Activated T-helper 1 cell treated with anti-CD3 and anti-CD28 coated beads, Interleukin-12 subunit alpha, Interleukin-12 subunit beta, Interleukin-2, Interleukin-4 antibody, amounts not matched to agents 30 ng/mL and 10 ng/mL and 1 ng/mL, durations not matched to agents 14 hours and 24 hours and 36 hours (primary cell): ENCODE results near the gene CAV1. TPM values are rescaled to one million over a fixed set of nuclear protein-coding genes. Genes with fewer than 3 reads are reported as not detected.

Experiments used
- DNase-seq: peaks from one replicate; pipeline ENCODE4 v3.0.0; 2021; ENCODE audit warnings: low spot score
- H3K27ac Mint-ChIP-seq: one replicate; pipeline ENCODE4 v1.8.0; 2021; ENCODE audit warnings: mild to moderate bottlenecking, mixed read lengths
- H3K27me3 Mint-ChIP-seq: one replicate; pipeline ENCODE4 v1.8.0; 2022; ENCODE audit warnings: mild to moderate bottlenecking, moderate library complexity, mixed read lengths; ENCODE audit not compliant: insufficient read depth
- H3K36me3 Mint-ChIP-seq: one replicate; pipeline ENCODE4 v1.8.0; 2021; ENCODE audit warnings: low read depth, mixed read lengths
- H3K4me1 Mint-ChIP-seq: one replicate; pipeline ENCODE4 v1.8.0; 2021; ENCODE audit warnings: low read depth, mixed read lengths
- H3K4me3 Mint-ChIP-seq: one replicate; pipeline ENCODE4 v1.8.0; 2021; ENCODE audit warnings: mild to moderate bottlenecking, moderate library complexity, mixed read lengths
- H3K9me3 Mint-ChIP-seq: one replicate; pipeline ENCODE4 v1.8.0; 2021; ENCODE audit warnings: mixed read lengths
- intact Hi-C: fragments of 100-400 bp; cut with micrococcal nuclease; formaldehyde crosslinking; loops from one replicate; pipeline ENCODE4 v1.15.1; 2024
- total RNA-seq: library from RNA; stranded (reverse); gene quantifications from 2 replicates; pipeline ENCODE4 v1.2.3, GENCODE V29; 2022

Gene CAV1
- total RNA-seq, 1 donor from 2014 or later: 1.8 TPM

DNA sequence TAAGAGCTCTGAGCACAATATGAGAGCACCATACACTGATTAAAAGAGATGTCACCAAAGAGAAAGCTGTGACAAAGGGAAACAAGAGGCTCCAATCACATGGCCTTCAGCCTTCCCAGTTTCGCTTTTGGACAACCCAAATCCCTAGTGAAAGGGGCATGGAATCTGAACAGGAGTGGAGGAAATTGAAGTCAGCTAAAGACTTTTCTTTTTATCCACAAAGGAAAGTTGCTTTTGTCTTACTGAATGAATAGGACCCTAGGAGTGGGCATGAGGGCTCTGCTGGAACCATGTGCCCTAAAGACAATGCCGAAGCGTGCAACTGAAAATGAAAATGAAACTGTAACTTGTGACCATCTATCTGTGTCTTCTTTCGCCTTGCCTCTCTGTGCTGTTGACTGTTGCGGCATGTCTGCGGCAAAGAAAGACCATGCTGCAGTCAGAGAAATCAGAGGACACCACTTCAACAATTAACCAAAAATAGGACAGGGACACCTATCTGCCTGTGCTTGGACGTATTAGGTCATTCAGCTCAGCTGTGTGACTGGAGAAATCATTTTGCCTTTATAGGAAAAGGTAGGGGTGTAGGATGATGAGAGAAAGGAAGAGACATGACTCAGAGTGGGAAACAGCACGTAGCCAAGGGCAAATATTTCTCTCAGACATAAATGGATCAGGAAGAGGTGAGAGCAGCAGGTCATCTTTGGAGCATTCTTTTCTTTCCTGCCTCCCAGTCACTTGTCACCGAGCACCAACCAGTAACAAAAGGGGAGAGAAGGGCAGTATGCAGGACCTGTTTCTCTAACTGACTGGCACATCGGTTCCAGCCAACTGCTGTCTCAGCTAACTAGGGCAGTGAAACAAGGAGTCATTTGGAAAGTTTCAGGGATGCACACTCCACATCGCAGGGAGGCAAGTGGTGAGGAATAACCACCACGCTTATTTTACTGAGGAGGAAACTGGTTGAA is 13.0 kb upstream of the CAV1 start:
- no peak for DNase-seq
- peaks cover 17% of the 10 kb centered on the region for H3K4me1 Mint-ChIP-seq
- intact Hi-C loops: no loop called here
- H3K27me3 Mint-ChIP-seq: peaks cover 30% of the 10 kb centered on the region
- no peak overlapping the region for H3K27ac Mint-ChIP-seq
- H3K9me3 Mint-ChIP-seq: no peaks in the 10 kb centered on the region
- no peaks in the 10 kb centered on the region for H3K36me3 Mint-ChIP-seq
- peak overlapping the region; percentile 74 for H3K4me3 Mint-ChIP-seq

DNA sequence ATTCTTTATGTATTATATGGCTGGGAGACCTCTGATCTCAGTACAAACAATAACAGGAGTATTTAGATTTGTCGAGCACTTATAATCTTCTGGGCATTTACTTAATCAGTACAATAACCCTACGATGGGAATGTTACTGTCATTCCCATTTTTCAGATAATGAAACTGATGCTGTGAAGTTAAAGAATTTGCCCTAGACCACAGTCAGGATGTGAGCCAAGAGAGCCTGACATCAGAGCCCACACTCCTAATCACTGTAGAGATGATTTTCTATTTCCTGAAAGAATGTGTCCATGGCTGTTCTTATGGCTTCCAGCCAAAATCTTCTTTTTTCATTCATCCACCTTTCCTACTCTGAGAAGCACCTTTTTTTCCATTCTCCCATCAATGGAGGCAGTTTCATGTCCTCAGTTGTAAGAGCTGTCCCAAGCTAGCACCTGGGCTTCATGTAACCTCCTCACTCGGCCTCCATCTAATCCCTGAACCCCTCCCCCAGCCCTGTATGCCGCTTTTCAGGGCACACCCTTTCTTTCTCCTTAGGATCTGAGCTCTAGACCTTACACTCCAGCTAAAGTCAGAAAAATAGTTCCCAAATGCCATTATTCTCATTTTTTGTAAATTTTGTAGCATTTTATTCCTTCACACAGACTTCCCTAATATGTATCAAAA is 12.2 kb upstream of the CAV1 start:
- Mint-ChIP-seq H3K9me3 (no peaks in the 10 kb centered on the region), H3K36me3 (no peaks in the 10 kb centered on the region), H3K27ac (no peak overlapping the region), H3K27me3 (peaks cover 32% of the 10 kb centered on the region), H3K4me3 (no peak overlapping the region), H3K4me1 (peaks cover 17% of the 10 kb centered on the region)
- no peak for DNase-seq
- intact Hi-C loops: no loop called here

DNA sequence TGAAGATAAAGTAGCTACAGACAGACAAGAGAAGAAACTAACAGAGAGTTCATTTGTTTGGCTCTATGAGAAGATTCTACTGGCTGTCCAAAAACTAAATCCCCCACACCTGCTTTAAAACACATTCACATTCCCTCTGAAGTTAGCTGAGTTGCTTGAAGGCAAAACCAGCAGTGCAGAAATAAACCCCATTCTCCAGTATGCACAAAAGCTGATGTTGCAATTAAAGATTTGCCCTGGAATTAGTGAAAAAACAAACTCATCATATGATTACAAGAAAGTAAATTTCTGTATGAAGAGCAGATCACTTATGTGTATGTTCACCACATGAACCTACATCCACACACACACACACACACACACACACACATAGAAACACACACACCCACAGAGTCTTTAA is 9.3 kb upstream of the CAV1 start:
- Mint-ChIP-seq H3K27ac (no peak overlapping the region), H3K27me3 (peaks cover 37% of the 10 kb centered on the region), H3K4me3 (no peak overlapping the region), H3K9me3 (no peaks in the 10 kb centered on the region), H3K36me3 (no peaks in the 10 kb centered on the region), H3K4me1 (peaks cover 17% of the 10 kb centered on the region)
- intact Hi-C loops: no loop called here
- no peak for DNase-seq

DNA sequence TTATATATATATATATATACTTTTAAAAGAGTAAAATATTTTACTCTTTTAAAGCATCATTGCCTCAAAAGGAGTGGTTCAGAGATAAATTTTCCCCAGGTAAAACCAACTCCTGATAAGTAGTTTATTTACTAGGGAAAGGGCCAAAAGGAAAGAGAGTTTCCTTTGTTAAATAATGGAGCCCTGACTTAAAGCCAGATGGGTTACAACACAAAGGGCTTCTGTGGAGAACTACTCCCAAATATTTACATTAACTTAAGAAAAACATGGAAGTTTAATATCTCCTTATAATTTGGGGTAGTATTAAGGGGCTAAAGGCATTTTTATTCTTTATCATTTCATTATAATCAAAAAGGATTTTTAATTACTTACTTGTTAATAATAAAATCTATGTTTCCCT is 8.5 kb upstream of the CAV1 start:
- Mint-ChIP-seq H3K4me1 (peaks cover 14% of the 10 kb centered on the region), H3K4me3 (no peak overlapping the region), H3K36me3 (no peaks in the 10 kb centered on the region), H3K27ac (no peak overlapping the region), H3K9me3 (no peaks in the 10 kb centered on the region), H3K27me3 (peaks cover 38% of the 10 kb centered on the region)
- DNase-seq: no peak
- intact Hi-C loops: no loop called here

DNA sequence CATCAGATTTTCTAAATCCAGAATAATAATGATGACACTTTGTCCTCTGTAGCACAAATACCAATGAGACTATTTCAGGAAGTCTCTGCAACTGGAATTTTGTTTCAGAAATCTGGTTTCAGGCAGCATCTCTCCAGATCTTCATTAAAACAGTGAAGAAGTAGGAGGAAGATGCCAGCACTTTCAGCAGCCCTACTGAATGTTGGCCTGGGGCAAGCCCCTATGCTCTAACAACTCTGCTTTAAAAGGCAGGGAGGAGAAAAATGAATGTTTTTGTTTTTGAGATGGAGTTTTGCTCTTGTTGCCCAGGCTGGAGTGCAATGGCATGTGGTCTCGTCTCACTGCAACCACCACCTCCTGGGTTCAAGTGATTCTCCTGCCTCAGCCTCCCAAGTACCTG is 7.2 kb upstream of the CAV1 start:
- H3K9me3 Mint-ChIP-seq: no peaks in the 10 kb centered on the region
- no peak overlapping the region for H3K4me3 Mint-ChIP-seq
- DNase-seq: no peak
- H3K36me3 Mint-ChIP-seq: no peaks in the 10 kb centered on the region
- H3K4me1 Mint-ChIP-seq: peaks cover under 1% of the 10 kb centered on the region
- H3K27ac Mint-ChIP-seq: no peak overlapping the region
- peaks cover 46% of the 10 kb centered on the region for H3K27me3 Mint-ChIP-seq
- intact Hi-C loops: no loop called here

DNA sequence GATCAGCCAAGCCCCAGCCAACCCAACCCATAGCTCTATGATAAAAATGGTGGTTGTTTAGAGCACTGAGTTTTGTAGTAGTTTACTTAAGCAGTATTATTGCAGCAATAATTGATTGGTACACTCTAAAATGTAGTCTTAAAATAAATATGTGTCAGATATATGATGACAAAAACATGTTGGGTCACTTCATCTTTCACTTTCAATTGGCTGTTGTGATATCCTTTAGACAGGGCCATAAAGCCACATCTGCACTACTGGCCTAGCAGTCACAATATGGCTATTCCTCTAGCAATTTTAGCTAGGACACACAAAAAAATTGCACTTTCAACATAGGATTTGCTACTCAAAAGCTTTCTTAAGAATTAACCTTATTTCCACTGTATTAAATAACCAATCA is 5.9 kb upstream of the CAV1 start:
- no peaks in the 10 kb centered on the region for H3K9me3 Mint-ChIP-seq
- H3K4me1 Mint-ChIP-seq: peaks cover under 1% of the 10 kb centered on the region
- no peak overlapping the region for H3K27ac Mint-ChIP-seq
- intact Hi-C loops: no loop called here
- peaks cover 1% of the 10 kb centered on the region for H3K36me3 Mint-ChIP-seq
- H3K27me3 Mint-ChIP-seq: peaks cover 50% of the 10 kb centered on the region
- no peak for DNase-seq
- H3K4me3 Mint-ChIP-seq: no peak overlapping the region

DNA sequence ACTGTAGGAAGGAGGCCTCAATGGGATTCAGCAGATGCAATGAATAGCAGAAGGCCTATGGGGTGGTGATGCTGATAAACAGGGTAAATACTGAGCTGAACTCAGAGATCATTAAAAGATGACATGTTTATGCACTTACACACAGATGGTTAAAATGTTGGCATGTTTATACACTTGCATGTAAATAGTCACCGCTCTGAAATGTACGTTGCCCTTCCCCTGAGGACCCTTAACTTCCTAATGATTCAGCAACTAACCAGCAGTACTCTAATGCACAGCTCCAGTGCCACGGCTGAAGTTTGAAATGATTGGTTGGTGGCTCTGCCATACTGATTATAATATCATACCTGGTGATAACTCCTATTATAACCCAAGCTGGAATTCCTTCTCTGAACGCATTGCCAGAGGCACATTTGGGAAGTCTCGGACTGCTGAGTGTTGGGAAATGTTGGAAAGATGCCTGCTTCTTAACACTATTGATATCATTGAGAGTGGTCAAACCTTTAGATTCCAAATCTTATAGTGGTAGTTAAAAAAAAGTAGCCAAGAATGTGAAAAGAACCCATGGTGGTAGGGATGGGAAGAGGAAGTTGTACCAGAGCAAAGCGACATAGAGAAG is 3.7 kb upstream of the CAV1 start:
- DNase-seq: no peak
- intact Hi-C loops: no loop called here
- Mint-ChIP-seq H3K9me3 (no peaks in the 10 kb centered on the region), H3K4me1 (peaks cover 19% of the 10 kb centered on the region), H3K27ac (no peak overlapping the region), H3K4me3 (no peak overlapping the region), H3K27me3 (peaks cover 61% of the 10 kb centered on the region), H3K36me3 (peaks cover 1% of the 10 kb centered on the region)

DNA sequence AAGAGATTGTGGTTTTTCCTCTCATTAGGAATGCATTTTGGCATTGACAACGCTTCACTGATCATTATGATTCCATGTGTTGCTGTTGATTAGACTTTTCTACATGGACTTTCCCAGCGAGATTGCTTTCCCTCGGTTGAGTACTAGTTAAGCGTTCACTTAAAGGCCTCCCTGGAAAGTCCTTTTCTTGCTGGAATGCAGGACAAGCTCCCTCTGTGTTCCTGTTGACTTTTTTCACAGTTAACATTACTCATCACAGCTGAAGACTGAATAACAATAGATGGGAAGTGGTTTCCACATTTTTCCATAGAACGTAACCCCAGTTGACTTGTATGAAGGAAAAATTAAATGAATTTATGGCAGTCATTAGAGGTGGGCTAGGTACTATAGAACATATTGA is 2.6 kb upstream of the CAV1 start:
- Mint-ChIP-seq H3K36me3 (peaks cover 1% of the 10 kb centered on the region), H3K4me1 (peaks cover 28% of the 10 kb centered on the region), H3K9me3 (no peaks in the 10 kb centered on the region), H3K27ac (no peak overlapping the region), H3K27me3 (peaks cover 72% of the 10 kb centered on the region), H3K4me3 (no peak overlapping the region)
- DNase-seq: no peak
- intact Hi-C loops: no loop called here

DNA sequence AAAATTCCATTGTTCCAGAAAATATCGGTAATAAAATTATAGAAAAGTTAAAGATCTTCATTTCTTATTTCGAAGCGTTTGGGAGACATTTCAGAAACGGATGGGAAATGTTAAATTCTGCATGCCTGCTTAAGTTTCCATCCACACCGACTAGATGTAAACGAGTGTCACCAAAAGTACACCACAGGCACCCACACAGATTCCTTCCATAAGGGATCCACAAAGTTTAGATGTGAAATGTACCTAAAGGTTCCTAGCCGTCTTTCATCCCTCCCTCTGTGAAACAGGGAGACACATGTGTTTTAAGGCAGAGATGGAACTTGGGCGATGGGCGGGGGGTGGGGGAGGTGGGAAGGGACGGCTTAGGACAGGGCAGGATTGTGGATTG is 621 bp upstream of the CAV1 start:
- H3K27me3 Mint-ChIP-seq: peaks cover 78% of the 10 kb centered on the region
- no peak for DNase-seq
- no peaks in the 10 kb centered on the region for H3K9me3 Mint-ChIP-seq
- peaks cover 1% of the 10 kb centered on the region for H3K36me3 Mint-ChIP-seq
- intact Hi-C loops: no loop called here
- H3K4me3 Mint-ChIP-seq: no peak overlapping the region
- no peak overlapping the region for H3K27ac Mint-ChIP-seq
- peaks cover 39% of the 10 kb centered on the region for H3K4me1 Mint-ChIP-seq

DNA sequence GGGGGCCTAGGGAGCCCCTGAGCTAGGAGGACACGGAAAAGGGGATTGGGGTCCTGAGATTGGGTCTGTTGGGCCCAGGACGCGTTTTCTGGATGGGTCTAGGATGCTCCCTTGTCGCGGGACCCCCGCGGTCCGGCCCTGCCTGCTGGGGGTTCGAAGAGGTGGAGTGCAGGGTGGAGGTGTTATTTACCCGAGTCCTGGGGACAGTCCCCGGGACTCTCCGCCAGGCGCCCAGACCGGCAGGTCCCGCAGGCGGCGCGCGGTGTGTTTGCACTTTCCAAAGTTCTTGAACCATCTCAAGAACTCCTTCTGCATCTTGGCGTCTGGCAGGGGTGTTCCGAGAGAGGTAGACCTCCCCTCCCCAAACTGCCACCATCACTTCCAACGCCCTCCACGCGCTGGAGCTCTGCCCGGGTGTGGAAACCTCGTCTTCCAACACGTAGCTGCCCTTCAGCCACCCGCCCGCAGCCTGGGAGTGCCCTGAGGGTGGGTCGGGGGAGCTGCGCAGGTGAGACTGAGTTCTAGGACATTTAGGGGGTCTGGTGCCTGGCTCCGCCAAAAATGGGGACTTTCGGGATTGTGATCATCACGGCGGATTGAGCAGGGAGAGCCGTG is 569 bp downstream of the CAV1 start:
- peaks cover 1% of the 10 kb centered on the region for H3K36me3 Mint-ChIP-seq
- peak overlapping the region; percentile 40 for H3K27ac Mint-ChIP-seq
- H3K4me3 Mint-ChIP-seq: peak overlapping the region; percentile 85
- peaks cover 39% of the 10 kb centered on the region for H3K4me1 Mint-ChIP-seq
- no peak for DNase-seq
- intact Hi-C loops: loop anchor here (5.0 kb wide), 2 partner anchors 33 to 343 kb away; no protein-coding TSS in a partner anchor
- H3K27me3 Mint-ChIP-seq: peaks cover 75% of the 10 kb centered on the region
- no peaks in the 10 kb centered on the region for H3K9me3 Mint-ChIP-seq

DNA sequence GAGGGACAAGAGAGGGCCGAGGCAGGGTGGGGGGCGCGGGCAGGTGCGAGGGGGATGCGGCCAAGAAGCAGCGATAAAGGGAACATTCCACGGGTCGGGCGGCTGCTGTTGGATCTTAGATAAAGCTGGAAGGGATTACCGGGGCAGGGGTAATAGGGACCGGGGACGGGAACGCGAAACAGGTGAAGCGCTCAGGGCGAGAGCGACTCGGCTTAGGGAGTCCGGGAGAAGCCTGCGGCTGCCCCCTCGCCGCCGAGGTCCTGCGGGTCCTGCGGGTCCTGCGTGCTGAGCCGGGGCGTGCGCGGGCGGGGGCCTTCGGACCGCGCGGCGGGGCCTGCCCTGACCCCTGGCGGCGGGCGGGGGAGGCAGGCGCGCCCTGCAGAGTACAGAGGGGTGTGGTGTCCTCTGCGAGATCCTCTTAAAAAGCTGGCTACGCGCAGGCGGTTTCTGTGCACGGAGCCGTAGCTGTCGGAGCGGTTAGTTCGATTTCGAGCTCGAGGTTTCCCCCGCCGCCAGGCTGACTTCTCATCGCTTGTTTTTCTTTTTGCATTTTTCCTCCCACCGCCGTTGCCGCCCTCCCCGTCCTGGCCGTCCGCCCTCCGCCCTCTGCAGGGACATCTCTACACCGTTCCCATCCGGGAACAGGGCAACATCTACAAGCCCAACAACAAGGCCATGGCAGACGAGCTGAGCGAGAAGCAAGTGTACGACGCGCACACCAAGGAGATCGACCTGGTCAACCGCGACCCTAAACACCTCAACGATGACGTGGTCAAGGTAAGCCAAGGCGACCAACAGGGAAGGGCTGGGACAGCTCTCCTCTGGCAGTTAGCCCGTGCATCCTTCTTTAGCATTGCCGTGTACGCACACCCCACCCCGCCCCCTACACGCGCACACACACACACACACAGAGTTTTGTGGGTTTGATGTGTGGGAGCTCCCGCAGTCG is 1.4 kb downstream of the CAV1 start:
- Mint-ChIP-seq H3K27me3 (peaks cover 69% of the 10 kb centered on the region), H3K4me3 (peak overlapping the region; percentile 85), H3K36me3 (peaks cover 1% of the 10 kb centered on the region), H3K9me3 (no peaks in the 10 kb centered on the region), H3K4me1 (peaks cover 39% of the 10 kb centered on the region), H3K27ac (peak overlapping the region; percentile 40)
- peak; percentile 54 for DNase-seq
- intact Hi-C loops: loop anchor here (1.0 to 5.0 kb wide), 7 partner anchors 26 to 387 kb away; no protein-coding TSS in a partner anchor

DNA sequence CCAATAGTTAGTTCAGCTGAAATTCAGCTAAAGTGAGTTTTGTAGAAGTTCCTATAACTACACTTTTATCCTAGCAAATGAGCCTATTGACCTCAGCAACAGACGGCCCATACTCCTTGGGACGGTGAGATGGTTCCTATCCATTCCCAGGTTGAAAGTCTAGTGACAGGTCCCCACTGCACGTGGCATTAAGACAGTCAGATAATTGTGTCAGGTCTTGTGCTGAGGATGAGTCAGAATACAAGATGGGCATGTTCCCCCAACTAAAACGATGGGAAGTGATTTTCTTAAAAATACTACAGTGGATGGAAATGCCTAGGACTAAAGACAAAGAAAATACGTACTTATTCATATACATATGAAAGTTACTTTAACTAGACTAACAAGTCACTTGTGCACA is 2.1 kb downstream of the CAV1 start:
- no peak for DNase-seq
- intact Hi-C loops: loop anchor here (1.0 to 5.0 kb wide), 7 partner anchors 27 to 388 kb away; no protein-coding TSS in a partner anchor
- no peaks in the 10 kb centered on the region for H3K9me3 Mint-ChIP-seq
- peaks cover 64% of the 10 kb centered on the region for H3K27me3 Mint-ChIP-seq
- peak overlapping the region; percentile 76 for H3K4me3 Mint-ChIP-seq
- H3K27ac Mint-ChIP-seq: no peak overlapping the region
- peaks cover 1% of the 10 kb centered on the region for H3K36me3 Mint-ChIP-seq
- peaks cover 39% of the 10 kb centered on the region for H3K4me1 Mint-ChIP-seq
